ENCODE measurements around the gene PREX1. TPM values are rescaled to one million over a fixed set of nuclear protein-coding genes. Genes with fewer than 3 reads are reported as not detected.

PREX1 gene
- total RNA-seq, 1 donor from 2014 or later, result 2.9 TPM

- DNase-seq (ENCODE audit: low spot score, unreplicated experiment), result no peak
- no peaks in the 10 kb centered on the region for H3K9me3 Mint-ChIP-seq (ENCODE audit: low read depth)
- H3K4me3 Mint-ChIP-seq (ENCODE audit: low read depth), result no peak overlapping the region
- peaks cover 13% of the 10 kb centered on the region for H3K27me3 Mint-ChIP-seq
- peak overlapping the region; percentile 39 for H3K27ac Mint-ChIP-seq
- no peaks in the 10 kb centered on the region for H3K36me3 Mint-ChIP-seq (ENCODE audit: insufficient read depth)
- no peak for TF ChIP-seq CTCF (IDR thresholded peaks at IDR 0.05; ENCODE audit: unreplicated experiment)
- H3K4me1 Mint-ChIP-seq (ENCODE audit: low read depth), result no peaks in the 10 kb centered on the region
Measured at GRCh38 chr20:48684501-48685041, 143.2 kb downstream of the PREX1 start.

- Mint-ChIP-seq H3K36me3 (ENCODE audit: insufficient read depth) (no peaks in the 10 kb centered on the region), H3K4me1 (ENCODE audit: low read depth) (no peaks in the 10 kb centered on the region), H3K4me3 (ENCODE audit: low read depth) (no peak overlapping the region), H3K27me3 (peaks cover 13% of the 10 kb centered on the region), H3K9me3 (ENCODE audit: low read depth) (no peaks in the 10 kb centered on the region), H3K27ac (no peak overlapping the region)
- DNase-seq (ENCODE audit: low spot score, unreplicated experiment), result no peak
- no peak for TF ChIP-seq CTCF (IDR thresholded peaks at IDR 0.05; ENCODE audit: unreplicated experiment)
Measured at GRCh38 chr20:48683467-48684175, 144.2 kb downstream of the PREX1 start.

- H3K36me3 Mint-ChIP-seq (ENCODE audit: insufficient read depth), result no peaks in the 10 kb centered on the region
- H3K9me3 Mint-ChIP-seq (ENCODE audit: low read depth), result no peaks in the 10 kb centered on the region
- H3K27ac Mint-ChIP-seq, result no peak overlapping the region
- TF ChIP-seq CTCF (IDR thresholded peaks at IDR 0.05; ENCODE audit: unreplicated experiment), result no peak
- H3K4me1 Mint-ChIP-seq (ENCODE audit: low read depth), result no peaks in the 10 kb centered on the region
- peaks cover 13% of the 10 kb centered on the region for H3K27me3 Mint-ChIP-seq
- no peak overlapping the region for H3K4me3 Mint-ChIP-seq (ENCODE audit: low read depth)
- peak; percentile 47 for DNase-seq (ENCODE audit: low spot score, unreplicated experiment)
Measured at GRCh38 chr20:48682529-48683363, 145.1 kb downstream of the PREX1 start.

DNA sequence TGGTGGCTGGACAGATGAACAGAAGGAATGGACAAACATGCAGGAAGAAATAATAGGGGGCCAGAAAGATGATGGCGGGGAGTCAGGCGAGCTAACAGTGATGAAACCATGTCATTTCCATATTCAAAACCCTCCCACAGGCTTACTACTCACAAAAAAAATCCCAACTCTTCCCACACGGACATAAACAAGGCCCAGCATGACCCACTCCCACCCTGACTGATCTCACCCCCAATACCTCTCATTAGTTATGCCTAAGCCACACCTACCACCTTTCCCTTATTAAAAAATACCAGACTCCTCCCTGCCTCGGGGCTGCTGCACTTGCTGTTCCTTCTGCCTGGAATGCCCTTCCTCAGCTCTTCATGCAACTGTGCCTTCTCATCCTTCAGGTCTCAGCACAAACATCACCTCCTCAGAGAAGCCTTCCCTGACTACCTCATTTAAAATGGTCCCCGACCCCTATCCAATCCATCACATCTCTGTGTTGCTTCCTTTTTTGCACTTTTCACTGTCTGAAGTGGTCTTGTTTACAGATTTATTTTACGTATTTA, 145.8 kb downstream of the PREX1 start:
- H3K36me3 Mint-ChIP-seq (ENCODE audit: insufficient read depth), result no peaks in the 10 kb centered on the region
- H3K9me3 Mint-ChIP-seq (ENCODE audit: low read depth), result no peaks in the 10 kb centered on the region
- H3K27ac Mint-ChIP-seq, result no peak overlapping the region
- no peak for DNase-seq (ENCODE audit: low spot score, unreplicated experiment)
- H3K4me3 Mint-ChIP-seq (ENCODE audit: low read depth), result no peak overlapping the region
- no peak for TF ChIP-seq CTCF (IDR thresholded peaks at IDR 0.05; ENCODE audit: unreplicated experiment)
- H3K4me1 Mint-ChIP-seq (ENCODE audit: low read depth), result no peaks in the 10 kb centered on the region
- H3K27me3 Mint-ChIP-seq, result peaks cover 9% of the 10 kb centered on the region

DNA sequence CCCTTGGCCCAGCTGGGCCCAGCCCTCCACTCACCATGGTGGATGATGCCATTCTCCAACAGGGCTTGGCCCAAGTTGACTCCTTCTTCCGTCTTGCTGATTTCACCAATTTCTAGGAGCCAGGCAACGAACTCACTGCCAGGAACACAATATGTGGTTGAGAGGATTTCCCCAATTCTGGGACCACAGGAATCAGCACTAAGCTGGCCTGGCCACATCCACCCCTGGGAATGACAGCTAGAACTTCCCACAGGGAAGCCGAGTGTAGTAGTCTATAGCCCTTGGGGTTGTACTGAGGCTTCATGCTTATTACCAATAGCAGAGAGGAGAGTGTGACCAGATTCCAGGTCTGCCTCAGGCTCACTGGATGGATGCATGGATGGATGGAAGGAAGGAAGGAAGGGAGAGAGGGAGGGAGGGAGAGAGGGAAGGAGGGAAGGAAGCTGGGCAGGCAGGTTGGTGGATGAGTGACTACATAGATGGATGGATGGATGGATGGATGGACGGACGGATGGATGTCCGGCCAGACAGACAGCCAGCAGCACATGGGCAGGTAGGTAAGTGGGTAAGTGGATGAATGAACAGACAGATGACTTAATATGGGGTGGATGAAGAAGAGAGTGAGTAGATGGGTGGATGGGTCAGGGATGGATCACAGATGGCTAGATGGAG, 146.5 kb downstream of the PREX1 start:
- H3K9me3 Mint-ChIP-seq (ENCODE audit: low read depth), result no peaks in the 10 kb centered on the region

More for the DNA sequence above, 146.5 kb downstream of the PREX1 start:
- H3K4me3 Mint-ChIP-seq (ENCODE audit: low read depth), result no peak overlapping the region
- peaks cover 7% of the 10 kb centered on the region for H3K27me3 Mint-ChIP-seq
- TF ChIP-seq CTCF (IDR thresholded peaks at IDR 0.05; ENCODE audit: unreplicated experiment), result no peak
- H3K36me3 Mint-ChIP-seq (ENCODE audit: insufficient read depth), result no peaks in the 10 kb centered on the region
- no peak for DNase-seq (ENCODE audit: low spot score, unreplicated experiment)
- H3K27ac Mint-ChIP-seq, result no peak overlapping the region
- no peaks in the 10 kb centered on the region for H3K4me1 Mint-ChIP-seq (ENCODE audit: low read depth)

All from progenitor cell of endocrine pancreas (in vitro differentiated cells).